ENCODE data around the gene ASCC3. TPM values are rescaled to one million over a fixed set of nuclear protein-coding genes. Genes with fewer than 3 reads are reported as not detected.

The ASCC3 gene
- total and polyA plus RNA-seq, 12 donors, result 3.9 to 22.9 (median 16.1) TPM

GRCh38 chr6:100673641-100674040 is 207.5 kb downstream of the ASCC3 start:
- Histone ChIP-seq H3K27me3 (no peaks in the 10 kb centered on the region), H3K4me1 (no peaks in the 10 kb centered on the region), H3K4me3 (no peak overlapping the region), H3K36me3 (peaks cover 0 to 8% (median 0%) of the 10 kb centered on the region in 9 donors), H3K27ac (no peak overlapping the region), H3K9me3 (peaks cover 0 to 9% (median 0%) of the 10 kb centered on the region in 11 donors)
- DNase-seq (no peak), ATAC-seq (no peak)
- 90 to 94% methylated on average over 2 of the region's 2 CpGs for WGBS, 2 donors
- intact Hi-C loops (cut with DNase I), result no loop called here
- no peak for TF ChIP-seq CTCF (IDR thresholded peaks at IDR 0.05)

GRCh38 chr6:100671740-100672139 is 209.4 kb downstream of the ASCC3 start:
- intact Hi-C loops (cut with DNase I), result no loop called here
- Histone ChIP-seq H3K27me3 (no peaks in the 10 kb centered on the region), H3K9me3 (peaks cover 0 to 9% (median 0%) of the 10 kb centered on the region in 11 donors), H3K4me1 (no peaks in the 10 kb centered on the region), H3K27ac (no peak overlapping the region), H3K36me3 (peaks cover 0 to 9% (median 0%) of the 10 kb centered on the region in 9 donors), H3K4me3 (no peak overlapping the region)
- no peak for TF ChIP-seq CTCF (IDR thresholded peaks at IDR 0.05)
- DNase-seq (no peak), ATAC-seq (no peak)

GRCh38 chr6:100670056-100670455 is 211.1 kb downstream of the ASCC3 start:
- peaks cover 0 to 9% (median 0%) of the 10 kb centered on the region in 9 donors for H3K36me3 ChIP-seq
- H3K4me3 ChIP-seq, result no peak overlapping the region
- H3K9me3 ChIP-seq, result peaks cover 0 to 9% (median 0%) of the 10 kb centered on the region in 11 donors
- intact Hi-C loops (cut with DNase I), result no loop called here
- H3K27me3 ChIP-seq, result no peaks in the 10 kb centered on the region
- no peaks in the 10 kb centered on the region for H3K4me1 ChIP-seq
- TF ChIP-seq CTCF (IDR thresholded peaks at IDR 0.05), result no peak
- ATAC-seq (no peak), DNase-seq (no peak)
- H3K27ac ChIP-seq, result no peak overlapping the region
- WGBS, 2 donors, result 95 to 97% methylated on average over 2 of the region's 2 CpGs

- intact Hi-C loops (cut with DNase I), result loop anchor here in 4 of 10 donors (10.0 kb wide), 2 partner anchors 550 to 660 kb away; no protein-coding TSS in a partner anchor
- no peak for TF ChIP-seq CTCF (IDR thresholded peaks at IDR 0.05)
- no peak overlapping the region for H3K4me3 ChIP-seq
- 0 to 46% methylated on average over 1 of the region's 1 CpG for WGBS, 2 donors
- H3K4me1 ChIP-seq, result peaks cover 0 to 2% (median 0%) of the 10 kb centered on the region in 9 donors
- peaks cover 0 to 2% (median 0%) of the 10 kb centered on the region in 11 donors for H3K9me3 ChIP-seq
- H3K27ac ChIP-seq, result no peak overlapping the region
- peaks cover 0 to 11% (median 0%) of the 10 kb centered on the region in 9 donors for H3K36me3 ChIP-seq
- ATAC-seq (no peak), DNase-seq (no peak)
- no peaks in the 10 kb centered on the region for H3K27me3 ChIP-seq
Measured at GRCh38 chr6:100665041-100665380, 216.1 kb downstream of the ASCC3 start.
